A549 (cell line): ENCODE data around the gene EMP3. TPM values are rescaled to one million over a fixed set of nuclear protein-coding genes. Genes with fewer than 3 reads are reported as not detected.
A peak's percentile ranks its signal among the peaks of the same experiment; 100 is the strongest.

Experiments used
- ATAC-seq, 2 experiments: fragments of 200-7000 bp in 1 of 2; fragments of >200 bp in 1 of 2; cut with Nextera tagmentation in 1 of 2; cut with Tn5 transposase in 1 of 2; 3 replicates each; pipeline versions ENCODE4 v1.8.0 to v1.9.1; 2018 to 2020; ENCODE audit warnings: mild to moderate bottlenecking in 1 of 2, moderate library complexity in 1 of 2
- CTCF ChIA-PET: fragments of 300-600 bp; sonication (Branson Sonifier 250); formaldehyde crosslinking; extraction: SDS; loops from one replicate; lab custom pipeline; 2021; ENCODE audit warnings: antibody characterized with exemption, inconsistent platforms; lab: Yijun Ruan, JAX
- POLR2A ChIA-PET: fragments of 350-600 bp; formaldehyde crosslinking; extraction: SDS; loops from one replicate; lab custom pipeline; 2021; ENCODE audit warnings: antibody characterized with exemption, inconsistent platforms; lab: Yijun Ruan, JAX
- DNase-seq, 2 experiments: peaks; one replicate each; pipeline versions ENCODE4 v3.0.0 to v3.0.0-alpha.2; 2011 to 2016; ENCODE audit warnings: low read depth in 1 of 2, low spot score in 1 of 2
- FAIRE-seq: peaks from 2 replicates; lab custom pipeline; 2011; peaks lifted over from hg19 to GRCh38; lab: Jason Lieb, UNC
- H3K27ac ChIP-seq, 2 experiments: fragments of >200 bp; sonication (Bioruptor Twin); formaldehyde crosslinking; 3 replicates each; pipeline ENCODE4 v1.5.1; 2016 to 2017
- H3K4me1 ChIP-seq: fragments of >200 bp; sonication (Bioruptor Twin); formaldehyde crosslinking; 3 replicates; pipeline ENCODE4 v1.6.1; 2016
- H3K4me2 ChIP-seq: fragments of >200 bp; sonication (Bioruptor Twin); formaldehyde crosslinking; 3 replicates; pipeline ENCODE4 v1.6.1; 2016
- H3K4me3 ChIP-seq: fragments of >200 bp; sonication (Bioruptor Twin); formaldehyde crosslinking; 3 replicates; pipeline ENCODE4 v1.5.1; 2016
- H3K9me3 ChIP-seq: fragments of >200 bp; sonication (Bioruptor Twin); formaldehyde crosslinking; 3 replicates; pipeline ENCODE4 v1.6.1; 2016
- CHD2 ChIP-seq: fragments of 150-350 bp; IDR thresholded peaks from 2 replicates; pipeline ENCODE4 v1.6.1; 2014; ENCODE audit warnings: low read length; ENCODE audit not compliant: partially characterized antibody
- CHD4 ChIP-seq: fragments of 200-600 bp; sonication (generic); IDR thresholded peaks from 2 replicates; pipeline ENCODE4 v1.6.1; 2016; ENCODE audit warnings: antibody characterized with exemption, mild to moderate bottlenecking, borderline replicate concordance
- EHF ChIP-seq: fragments of 250-450 bp; sonication (Bioruptor Pico); IDR thresholded peaks from 2 replicates; pipeline ENCODE4 v1.5.0; 2020; ENCODE audit warnings: mild to moderate bottlenecking
- EHMT2 ChIP-seq: fragments of 200-600 bp; sonication (generic); IDR thresholded peaks from 2 replicates; pipeline ENCODE4 v1.6.1; 2016; ENCODE audit warnings: antibody characterized with exemption, low read depth, mild to moderate bottlenecking, moderate library complexity
- EP300 ChIP-seq, 2 experiments: fragments of >200 bp; sonication (Bioruptor Twin); formaldehyde crosslinking; IDR thresholded peaks; 2 replicates in 1 of 2; 3 replicates in 1 of 2; pipeline ENCODE4 v1.6.1; 2016 to 2017
- ESRRA ChIP-seq: fragments of 150-350 bp; IDR thresholded peaks from 2 replicates; pipeline ENCODE4 v1.6.1; 2014; ENCODE audit warnings: mild to moderate bottlenecking, low read length, borderline replicate concordance
- FOXS1 ChIP-seq: fragments of 250-450 bp; sonication (Bioruptor Pico); IDR thresholded peaks from 2 replicates; pipeline ENCODE4 v1.5.0; 2020; ENCODE audit warnings: mild to moderate bottlenecking, moderate library complexity
- HMGXB4 ChIP-seq: fragments of 250-450 bp; sonication (Bioruptor Pico); IDR thresholded peaks from 2 replicates; pipeline ENCODE4 v1.5.0; 2021; ENCODE audit warnings: mild to moderate bottlenecking, moderate library complexity, borderline replicate concordance
- KDM5A ChIP-seq: fragments of 200-600 bp; sonication (generic); IDR thresholded peaks from 2 replicates; pipeline ENCODE4 v1.6.1; 2016; ENCODE audit warnings: antibody characterized with exemption, mild to moderate bottlenecking
- MAFK ChIP-seq: fragments of 450-650 bp; IDR thresholded peaks from 2 replicates; pipeline ENCODE4 v1.6.1; 2014; ENCODE audit not compliant: partially characterized antibody
- MAX ChIP-seq: IDR thresholded peaks from 2 replicates; pipeline ENCODE4 v1.6.1; 2012
- MYC ChIP-seq: IDR thresholded peaks from 2 replicates; pipeline ENCODE4 v1.6.1; 2012; ENCODE audit warnings: mild to moderate bottlenecking, inconsistent platforms, low read length, improper control_type of control experiment, borderline replicate concordance
- NFE2L2 ChIP-seq: fragments of 150-350 bp; conservative IDR thresholded peaks from 2 replicates; pipeline ENCODE4 v1.6.1; 2014; ENCODE audit warnings: low read length
- POLR2A ChIP-seq: IDR thresholded peaks from 2 replicates; pipeline ENCODE4 v1.6.1; 2012; ENCODE audit warnings: mild to moderate bottlenecking, low read length
- RAD21 ChIP-seq, 2 experiments: fragments of >200 bp in 1 of 2; sonication (Bioruptor Twin) in 1 of 2; formaldehyde crosslinking in 1 of 2; IDR thresholded peaks in 1 of 2; conservative IDR thresholded peaks in 1 of 2; 2 replicates in 1 of 2; 3 replicates in 1 of 2; pipeline ENCODE4 v1.6.1; 2012 to 2018; ENCODE audit warnings: inconsistent platforms in 1 of 2
- SMC3 ChIP-seq: fragments of >200 bp; sonication (Bioruptor Twin); formaldehyde crosslinking; IDR thresholded peaks from 3 replicates; pipeline ENCODE4 v1.6.1; 2018; ENCODE audit warnings: inconsistent platforms
- TFCP2L1 ChIP-seq: fragments of 250-450 bp; sonication (Bioruptor Pico); IDR thresholded peaks from 2 replicates; pipeline ENCODE4 v1.5.0; 2021; ENCODE audit warnings: mild to moderate bottlenecking
- TP53 ChIP-seq: fragments of 250-450 bp; sonication (Bioruptor Pico); IDR thresholded peaks from 2 replicates; pipeline ENCODE4 v1.5.0; 2021; ENCODE audit warnings: mild to moderate bottlenecking, moderate library complexity
- WGBS: methylation state at CpG from one replicate; pipeline ENCODE4 v1.1.6; 2017; ENCODE audit errors: missing lambda C conversion rate; 5-methylcytosine and 5-hydroxymethylcytosine counted together
- polyA plus RNA-seq, 4 experiments: library from polyadenylated mRNA; depleted of rRNA in 3 of 4; stranded (reverse); fragments of >200 nt; fragmentation: RNase III in 1 of 4; extraction: RNeasy Plus Mini Kit Qiagen cat#74134 plus additional on column Dnase treatment in 1 of 4; gene quantifications; 2 replicates in 3 of 4; 3 replicates in 1 of 4; pipeline ENCODE4 v1.2.3, GENCODE V29; 2011 to 2017
- TF ChIP-seq, protein P1 (sequence below): fragments of >200 bp; sonication (Bioruptor Twin); formaldehyde crosslinking; IDR thresholded peaks from 3 replicates; pipeline ENCODE4 v1.6.1; 2016
- TF ChIP-seq, protein P2 (sequence below): IDR thresholded peaks from 2 replicates; pipeline ENCODE4 v1.6.1; 2012; ENCODE audit warnings: low read depth, borderline replicate concordance

EMP3 gene
- polyA plus RNA-seq, 2 of the 4 experiments (the other 2 are of a cell fraction), result 147 to 580 TPM

GRCh38 chr19:48354332-48354992 is 29.1 kb downstream of the EMP3 start (continued):
- TF ChIP-seq EHMT2 (no peak), KDM5A (no peak), FOXS1 (CRISPR knock-in tag) (peak; percentile 14; the same call in 1 of the 2 replicates), MAFK (peak; percentile 99), MAX (peak; percentile 63; the same call in 1 of the 2 replicates), ESRRA (peak; percentile 97), MYC (no peak), EP300 (IDR thresholded peaks at IDR 0.05) (peak; percentile 28 to 73; a peak in 2 of 5 replicates)
- TF ChIP-seq, protein P1, sequence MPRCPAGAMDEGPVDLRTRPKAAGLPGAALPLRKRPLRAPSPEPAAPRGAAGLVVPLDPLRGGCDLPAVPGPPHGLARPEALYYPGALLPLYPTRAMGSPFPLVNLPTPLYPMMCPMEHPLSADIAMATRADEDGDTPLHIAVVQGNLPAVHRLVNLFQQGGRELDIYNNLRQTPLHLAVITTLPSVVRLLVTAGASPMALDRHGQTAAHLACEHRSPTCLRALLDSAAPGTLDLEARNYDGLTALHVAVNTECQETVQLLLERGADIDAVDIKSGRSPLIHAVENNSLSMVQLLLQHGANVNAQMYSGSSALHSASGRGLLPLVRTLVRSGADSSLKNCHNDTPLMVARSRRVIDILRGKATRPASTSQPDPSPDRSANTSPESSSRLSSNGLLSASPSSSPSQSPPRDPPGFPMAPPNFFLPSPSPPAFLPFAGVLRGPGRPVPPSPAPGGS, result no peak

DNA sequence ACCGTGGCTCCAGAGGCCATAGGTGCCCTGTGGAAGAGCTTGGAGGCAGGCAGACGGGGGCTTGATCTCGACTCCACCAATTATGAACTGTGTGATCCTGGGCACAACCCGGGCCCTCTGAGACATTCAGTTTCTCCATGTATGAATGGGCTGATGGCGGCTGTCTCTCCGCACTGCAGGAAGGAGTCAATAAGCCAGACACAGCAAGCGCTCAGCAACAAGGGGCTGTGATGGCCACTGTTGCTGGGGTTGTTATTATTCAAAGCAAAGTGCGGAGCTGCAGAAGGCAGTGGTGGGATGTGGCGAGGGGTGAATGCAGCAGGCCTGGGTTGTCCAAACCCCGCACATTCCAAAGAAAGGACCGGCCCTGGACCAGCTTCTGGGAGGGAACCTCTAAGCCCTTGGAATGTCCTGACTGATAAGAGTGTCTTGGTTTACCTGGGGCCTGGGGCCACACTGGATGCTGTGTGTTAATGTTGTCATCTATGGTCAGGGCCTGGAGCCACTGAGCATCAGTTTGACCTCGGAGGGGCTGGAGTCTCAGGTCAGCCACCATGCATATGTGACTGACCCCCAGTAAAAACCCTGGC is 30.1 kb downstream of the EMP3 start:
- CTCF ChIA-PET, result interaction anchor here (0.6 to 17.4 kb wide), 7 partner anchors 9 to 229 kb away, joined by 3 to 224 read pairs (median 8); partner anchors contain the start of gene KDELR1
- Histone ChIP-seq H3K27ac (peak overlapping the region; percentile 67 to 85), H3K4me2 (peak overlapping the region; percentile 40)
- ATAC-seq (peak; percentile 2 to 12; a peak in 3 of 6 replicates), DNase-seq (no peak), FAIRE-seq (no peak)
- no peak for TF ChIP-seq TFCP2L1 (CRISPR knock-in tag)
- no peak for TF ChIP-seq CHD4
- TF ChIP-seq, protein P2, sequence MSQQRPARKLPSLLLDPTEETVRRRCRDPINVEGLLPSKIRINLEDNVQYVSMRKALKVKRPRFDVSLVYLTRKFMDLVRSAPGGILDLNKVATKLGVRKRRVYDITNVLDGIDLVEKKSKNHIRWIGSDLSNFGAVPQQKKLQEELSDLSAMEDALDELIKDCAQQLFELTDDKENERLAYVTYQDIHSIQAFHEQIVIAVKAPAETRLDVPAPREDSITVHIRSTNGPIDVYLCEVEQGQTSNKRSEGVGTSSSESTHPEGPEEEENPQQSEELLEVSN, result no peak
- TF ChIP-seq EHMT2, result no peak
- no peak for TF ChIP-seq RAD21 (conservative IDR thresholded peaks at IDR 0.05 in 1 of 2, IDR thresholded peaks at IDR 0.05 in 1 of 2)
- TF ChIP-seq, protein P1, result no peak
- TF ChIP-seq POLR2A, result no peak
- no peak for TF ChIP-seq TP53 (CRISPR knock-in tag)
- no peak for TF ChIP-seq SMC3
- no peak for TF ChIP-seq CHD2
- TF ChIP-seq, all 56 proteins: peak for 0
- peaks cover 31% of the 10 kb centered on the region for H3K4me1 ChIP-seq
- H3K4me3 ChIP-seq, result no peak overlapping the region
- no peaks in the 10 kb centered on the region for H3K9me3 ChIP-seq
- 82% methylated on average over 12 of the region's 12 CpGs for WGBS
- POLR2A ChIA-PET, result interaction anchor here (1.0 to 1.8 kb wide), 3 partner anchors 8 to 34 kb away, joined by 3 to 13 read pairs (median 8); partner anchors contain the start of genes SYNGR4 and TMEM143

DNA sequence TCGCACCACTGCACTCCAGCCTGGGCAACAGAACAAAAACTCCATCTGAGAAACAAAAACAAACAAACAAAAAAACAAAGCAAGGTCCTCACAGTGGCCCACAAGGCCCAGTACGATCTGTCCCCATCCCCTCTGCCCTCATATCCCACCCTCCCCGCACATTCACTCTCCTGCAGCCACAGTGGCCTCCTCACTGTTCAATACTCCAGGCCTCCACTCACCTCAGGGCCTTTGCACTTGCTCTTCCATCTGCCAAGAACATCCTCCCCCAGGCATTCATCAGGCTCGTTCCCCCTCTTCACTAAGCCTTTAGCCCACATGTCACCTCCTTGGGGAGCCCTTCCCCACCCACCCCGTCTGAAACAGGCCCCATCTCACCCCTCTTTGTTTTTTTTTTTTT is 33.8 kb downstream of the EMP3 start:
- no peak for DNase-seq
- CTCF ChIA-PET, result interaction anchor here (1.5 to 17.4 kb wide), 4 partner anchors 12 to 249 kb away, joined by 4 to 224 read pairs (median 18); partner anchors contain the start of gene KDELR1
- ATAC-seq, result no peak
- FAIRE-seq, result no peak
- WGBS, result 79% methylated on average over 5 of the region's 5 CpGs
- Histone ChIP-seq H3K4me1 (peaks cover 28% of the 10 kb centered on the region), H3K4me3 (no peak overlapping the region), H3K4me2 (no peak overlapping the region), H3K27ac (no peak overlapping the region)
- POLR2A ChIA-PET, result no interaction called here
- TF ChIP-seq EHF (CRISPR knock-in tag), result no peak
- TF ChIP-seq HMGXB4 (CRISPR knock-in tag), result no peak
- TF ChIP-seq NFE2L2, result no peak
- no peak for TF ChIP-seq FOXS1 (CRISPR knock-in tag)
- TF ChIP-seq, all 56 proteins: peak for 0
- no peaks in the 10 kb centered on the region for H3K9me3 ChIP-seq
